Kidney tubule cell (primary cell): Measurements from ENCODE around the gene SPOUT1.
"Not testable (repeated sequence)": the region's sequence is repeated elsewhere in the genome, so short reads cannot be mapped to it uniquely, and the experiment has no call there.

Experiments
- DNase-seq: peaks from one replicate; pipeline ENCODE4 v3.0.0-alpha.2; 2018; ENCODE audit warnings: low spot score

The SPOUT1 gene

GRCh38 chr9:128829477-128830251, at the start of gene SPOUT1:
SPOUT1 (minus strand) TSS chr9:128829794; CDS start chr9:128829780, 14 bp downstream.
- peak; percentile 93 for DNase-seq

- no peak for DNase-seq
These were observed 48.3 kb upstream of the SPOUT1 start for GRCh38 chr9:128877852-128878251.

DNA sequence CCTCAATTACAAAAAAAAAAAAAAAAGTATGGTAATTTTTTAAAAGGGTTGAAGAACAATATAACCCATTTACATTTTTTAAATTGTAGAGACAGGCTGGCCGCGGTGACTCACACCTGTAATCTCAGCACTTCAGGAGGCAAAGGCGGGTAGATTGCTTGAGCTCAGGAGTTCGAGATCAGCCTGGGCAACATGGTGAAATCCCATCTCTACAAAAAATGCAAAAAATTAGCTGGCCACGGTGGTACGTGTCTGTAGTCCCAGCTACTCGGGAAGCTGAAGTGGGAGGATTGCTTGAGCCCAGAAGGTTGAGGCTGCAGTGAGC, 41.3 kb upstream of the SPOUT1 start:
- DNase-seq: not testable (repeated sequence)

DNA sequence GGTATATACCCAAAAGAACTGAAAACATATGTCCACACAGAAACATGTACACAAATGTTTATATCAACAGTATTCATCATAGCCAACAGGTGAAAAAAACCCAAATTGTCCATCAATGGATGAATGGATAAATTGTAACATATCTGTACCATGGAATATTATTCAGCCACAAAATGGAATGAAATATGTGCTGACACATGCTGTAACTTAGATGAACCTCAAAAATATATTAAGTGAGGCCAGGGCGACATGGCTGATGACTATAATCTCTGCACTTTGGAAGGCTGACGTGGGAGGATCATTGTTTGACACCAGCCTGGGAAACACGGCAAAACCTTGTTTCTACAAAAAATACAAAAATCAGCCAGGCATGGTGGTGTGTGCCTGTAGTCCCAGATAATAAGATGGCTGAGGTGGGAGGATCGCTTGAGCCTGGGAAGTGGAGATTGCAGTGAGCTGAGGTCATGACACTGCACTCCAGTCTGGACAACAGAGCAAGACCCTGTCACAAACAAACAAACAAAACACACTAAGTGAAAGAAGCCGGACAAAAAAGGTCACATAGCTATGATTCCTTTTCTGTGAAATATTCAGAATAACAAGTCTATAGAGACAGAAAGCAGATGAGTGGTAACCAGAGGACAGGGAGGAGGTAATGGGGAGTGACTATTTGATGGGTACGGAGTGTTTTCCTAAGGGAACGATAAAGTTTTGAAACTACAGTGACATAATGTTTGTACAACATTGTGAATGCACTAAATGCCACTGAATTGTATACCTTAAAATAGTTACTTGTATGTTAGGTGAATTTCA, 40.7 kb upstream of the SPOUT1 start:
- DNase-seq: no peak

- DNase-seq: peak; percentile 79
These were observed 34.1 kb upstream of the SPOUT1 start for GRCh38 chr9:128863647-128864046.

GRCh38 chr9:128862401-128862851, 32.8 kb upstream of the SPOUT1 start:
- no peak for DNase-seq

DNA sequence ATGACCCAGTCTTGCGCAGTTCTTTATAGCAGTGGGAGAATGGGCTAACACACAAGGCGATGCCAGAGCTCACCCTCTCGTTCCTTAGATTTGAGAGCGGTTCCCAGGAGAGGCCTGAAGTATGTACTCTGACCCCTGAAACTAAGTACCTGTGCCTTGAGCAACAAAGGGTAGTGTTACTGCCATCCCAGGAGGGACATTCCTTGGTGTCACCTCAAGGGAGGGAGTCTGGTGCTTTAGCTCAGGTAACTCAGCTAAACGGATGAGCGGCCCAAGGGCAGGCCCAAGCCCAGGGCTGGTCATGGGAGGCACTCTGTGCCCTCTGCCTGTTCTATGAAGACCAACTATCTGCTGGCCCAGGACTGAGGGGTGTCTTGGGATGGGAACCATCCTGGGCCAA, 31.9 kb upstream of the SPOUT1 start:
- no peak for DNase-seq

- no peak for DNase-seq
These were observed 31.3 kb upstream of the SPOUT1 start for GRCh38 chr9:128860937-128861336.

DNA sequence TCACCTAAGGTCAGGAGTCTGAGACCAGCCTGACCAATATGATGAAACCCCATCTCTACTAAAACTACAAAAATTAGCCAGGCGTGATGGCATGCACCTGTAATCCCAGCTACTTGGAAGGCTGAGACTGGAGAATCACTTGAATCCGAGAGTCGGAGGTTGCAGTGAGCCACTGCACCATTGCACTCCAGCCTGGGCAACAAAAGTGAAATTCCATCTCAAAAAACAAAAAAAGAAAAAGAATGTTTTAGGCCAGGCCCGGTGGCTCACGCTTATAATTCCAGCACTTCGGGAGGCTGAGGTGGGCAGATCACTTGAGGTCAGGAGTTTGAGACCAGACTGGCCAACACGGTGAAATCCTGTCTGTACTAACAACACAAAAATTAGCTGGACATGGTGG, 28.9 kb upstream of the SPOUT1 start:
- not testable (repeated sequence) for DNase-seq

- not testable (repeated sequence) for DNase-seq
These were observed 24.9 kb upstream of the SPOUT1 start for GRCh38 chr9:128854454-128854853.

- DNase-seq: not testable (repeated sequence)
These were observed 23.1 kb upstream of the SPOUT1 start for GRCh38 chr9:128852646-128853045.

GRCh38 chr9:128851779-128852600, 22.4 kb upstream of the SPOUT1 start:
- peak; percentile 47 for DNase-seq

DNA sequence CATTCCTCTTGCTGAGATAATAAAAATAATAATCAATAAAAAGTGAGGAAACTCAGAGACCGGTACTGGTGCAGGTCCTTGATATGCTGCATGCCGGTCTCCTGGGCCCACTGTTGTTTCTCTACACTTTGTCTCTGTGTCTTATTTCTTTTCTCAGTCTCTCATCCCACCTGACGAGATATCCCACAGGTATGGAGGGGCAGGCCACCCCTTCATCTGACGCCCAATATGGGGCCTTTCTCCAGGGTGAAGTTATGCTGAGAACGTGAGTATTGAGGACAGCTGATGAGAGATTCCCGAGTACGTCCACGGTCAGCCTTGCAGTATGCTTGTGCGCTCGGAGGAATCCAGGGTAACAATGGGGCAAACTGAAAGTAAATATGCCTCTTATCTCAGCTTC, 21.4 kb upstream of the SPOUT1 start:
- DNase-seq: not testable (repeated sequence)

DNA sequence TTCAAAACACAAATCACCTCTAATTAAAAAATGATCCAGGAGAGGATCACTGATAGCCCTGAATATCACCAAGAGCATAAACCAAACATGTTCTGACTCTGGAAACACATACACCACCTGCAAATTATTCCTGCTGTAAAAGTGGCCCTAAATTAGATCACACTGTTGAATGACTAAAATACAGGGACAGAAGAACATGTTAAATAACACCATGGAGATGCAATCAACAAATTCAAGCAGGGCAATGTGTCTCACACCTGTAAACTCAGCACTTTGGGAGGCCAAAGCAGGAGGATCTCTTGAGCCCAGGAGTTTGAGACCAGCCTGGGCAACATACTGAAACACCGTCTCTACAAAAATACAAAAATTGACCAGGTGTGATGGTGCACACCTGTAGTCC, 18.2 kb upstream of the SPOUT1 start:
- no peak for DNase-seq

- DNase-seq: no peak
These were observed 17.1 kb upstream of the SPOUT1 start for GRCh38 chr9:128846680-128847030.

- peak; percentile 34 for DNase-seq
These were observed 15.8 kb upstream of the SPOUT1 start for GRCh38 chr9:128845186-128845931.

- not testable (repeated sequence) for DNase-seq
These were observed 13.6 kb upstream of the SPOUT1 start for GRCh38 chr9:128843171-128843570.

DNA sequence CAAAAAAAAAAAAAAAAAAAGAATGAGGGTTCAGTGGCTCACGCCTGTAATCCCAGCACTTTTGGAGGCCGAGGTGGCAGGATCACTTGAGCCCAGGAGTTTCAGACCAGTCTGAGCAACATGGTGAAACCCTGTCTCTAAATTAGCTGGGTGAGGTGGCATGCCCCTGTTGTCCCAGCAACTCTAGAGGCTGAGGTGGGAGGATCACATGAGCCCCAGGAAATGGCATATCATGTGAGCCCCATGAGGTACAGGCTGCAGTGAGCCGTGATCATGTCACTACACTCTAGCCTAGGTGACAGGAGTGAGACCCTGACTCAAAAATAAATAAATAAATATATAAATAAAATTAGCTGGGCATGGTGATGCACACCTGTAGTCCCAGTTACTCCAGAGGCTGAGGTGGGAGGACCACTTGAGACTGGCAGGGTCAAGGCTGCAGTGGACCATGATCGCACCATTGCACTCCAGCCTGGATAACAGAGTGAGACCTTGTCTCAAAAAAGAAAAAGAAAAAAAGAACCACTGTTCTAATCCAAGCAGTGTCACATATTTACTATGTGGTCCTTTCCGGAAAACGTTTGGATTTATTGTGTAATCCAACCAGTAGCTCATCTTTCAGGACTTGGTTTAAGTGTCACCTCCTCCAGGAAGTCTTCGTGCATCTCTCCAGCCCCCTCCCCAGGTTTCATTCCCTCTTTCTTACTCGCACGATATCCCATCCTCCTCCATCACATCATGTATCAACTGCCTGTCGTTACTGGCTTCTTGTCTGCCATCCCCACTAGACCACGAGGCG, 12.3 kb upstream of the SPOUT1 start:
- DNase-seq: no peak

- no peak for DNase-seq
These were observed 10.9 kb upstream of the SPOUT1 start for GRCh38 chr9:128840524-128840923.

DNA sequence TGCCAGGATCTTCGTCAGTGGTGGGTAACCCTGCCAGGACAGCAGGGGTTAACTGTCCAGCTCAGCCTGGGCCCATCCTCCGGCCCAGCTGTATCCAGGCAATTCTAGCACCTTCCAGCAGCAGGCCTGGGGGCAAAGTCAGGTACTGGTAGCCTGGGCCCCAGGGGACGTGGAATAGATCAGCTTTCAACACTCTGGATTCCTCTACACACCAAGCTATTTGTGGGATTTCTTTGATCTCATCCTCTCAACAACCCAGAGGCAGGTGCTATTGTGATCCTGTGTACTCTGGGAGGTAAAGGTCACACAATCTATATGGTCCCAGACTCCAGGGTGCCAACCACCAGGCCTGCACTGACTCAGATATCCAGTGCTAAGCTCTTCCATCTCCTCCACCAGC, 8.7 kb upstream of the SPOUT1 start:
- DNase-seq: no peak
